ENCODE measurements around the gene DNAAF5. TPM values are rescaled to one million over a fixed set of nuclear protein-coding genes. Genes with fewer than 3 reads are reported as not detected.
A peak's percentile ranks its signal among the peaks of the same experiment; 100 is the strongest.

The DNAAF5 gene
- 12.4 TPM for total RNA-seq

GRCh38 chr7:726084-726853 is at the start of gene DNAAF5:
Gene DNAAF5, plus strand, starts transcription at chr7:726699. Its CDS starts 22 bp downstream, at chr7:726721.
- DNase-seq = peak; percentile 73

- DNase-seq = no peak
Measured at GRCh38 chr7:676972-677385, 49.5 kb upstream of the DNAAF5 start.

GRCh38 chr7:680411-681127 is 45.9 kb upstream of the DNAAF5 start:
- no peak for DNase-seq

GRCh38 chr7:681551-682307 is 44.8 kb upstream of the DNAAF5 start:
- no peak for DNase-seq

GRCh38 chr7:682810-683209 is 43.7 kb upstream of the DNAAF5 start:
- no peak for DNase-seq

- DNase-seq = no peak
Measured at GRCh38 chr7:683526-684205, 42.8 kb upstream of the DNAAF5 start.

- DNase-seq = no peak
Measured at GRCh38 chr7:684416-684815, 42.1 kb upstream of the DNAAF5 start.

- no peak for DNase-seq
Measured at GRCh38 chr7:685540-685939, 41.0 kb upstream of the DNAAF5 start.

GRCh38 chr7:690478-691360 is 35.8 kb upstream of the DNAAF5 start:
- no peak for DNase-seq

GRCh38 chr7:691361-692045 is 35.0 kb upstream of the DNAAF5 start:
- no peak for DNase-seq

GRCh38 chr7:693280-693679 is 33.2 kb upstream of the DNAAF5 start:
- DNase-seq = no peak

- no peak for DNase-seq
Measured at GRCh38 chr7:696426-696811, 30.1 kb upstream of the DNAAF5 start.

- DNase-seq = no peak
Measured at GRCh38 chr7:696812-697551, 29.5 kb upstream of the DNAAF5 start.

- DNase-seq = peak; percentile 34
Measured at GRCh38 chr7:698515-699475, 27.7 kb upstream of the DNAAF5 start.

GRCh38 chr7:699476-700170 is 26.9 kb upstream of the DNAAF5 start:
- no peak for DNase-seq

- DNase-seq = no peak
Measured at GRCh38 chr7:701086-701671, 25.3 kb upstream of the DNAAF5 start.

GRCh38 chr7:703049-703448 is 23.4 kb upstream of the DNAAF5 start:
- DNase-seq = no peak

GRCh38 chr7:706721-707120 is 19.8 kb upstream of the DNAAF5 start:
- no peak for DNase-seq

Measured in skin of body (tissue), 2 donors.